HUDEP-2 (cell line): ENCODE data around the gene EZR.

Source experiments
- DNase-seq, 76 experiments: peaks; one replicate each; lab custom pipeline; 2025; ENCODE audit not compliant: unreplicated experiment in 76 of 76; lab: John Stamatoyannopoulos, UW

EZR gene

GRCh38 chr6:158744986-158745430 is 74.2 kb downstream of the EZR start:
- no peak for DNase-seq

DNA sequence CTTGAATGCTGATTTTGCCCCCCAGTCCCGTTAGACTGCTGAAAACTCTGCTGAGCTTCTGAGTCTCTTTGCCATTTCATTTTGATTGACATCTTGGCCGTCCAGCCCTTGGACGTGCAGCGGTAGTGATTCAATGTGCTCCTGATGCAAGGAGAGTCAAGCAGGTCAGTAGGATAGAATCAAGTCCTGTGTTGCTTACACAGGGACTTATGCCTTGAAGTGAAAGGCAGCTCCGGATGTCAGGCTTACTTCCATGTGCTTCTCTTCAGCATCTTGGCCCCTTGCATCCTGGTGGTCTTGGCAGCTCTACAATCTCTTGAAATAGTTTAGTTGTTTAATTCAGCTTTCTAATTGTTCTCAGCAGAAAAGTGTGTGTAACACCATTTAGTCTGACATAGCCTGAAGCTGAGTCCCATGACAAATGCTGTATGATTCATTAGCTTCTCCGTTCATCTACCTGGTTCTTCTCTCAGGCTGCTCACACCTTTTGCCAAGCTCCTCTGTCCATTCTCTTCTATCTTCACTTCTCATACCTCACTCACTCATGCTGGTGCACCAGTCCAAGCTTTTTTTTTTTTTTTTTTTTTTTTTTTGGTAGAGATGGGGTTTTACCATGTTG is 76.0 kb downstream of the EZR start:
- peak in 1 of 76 experiments; percentile 46 for DNase-seq

DNA sequence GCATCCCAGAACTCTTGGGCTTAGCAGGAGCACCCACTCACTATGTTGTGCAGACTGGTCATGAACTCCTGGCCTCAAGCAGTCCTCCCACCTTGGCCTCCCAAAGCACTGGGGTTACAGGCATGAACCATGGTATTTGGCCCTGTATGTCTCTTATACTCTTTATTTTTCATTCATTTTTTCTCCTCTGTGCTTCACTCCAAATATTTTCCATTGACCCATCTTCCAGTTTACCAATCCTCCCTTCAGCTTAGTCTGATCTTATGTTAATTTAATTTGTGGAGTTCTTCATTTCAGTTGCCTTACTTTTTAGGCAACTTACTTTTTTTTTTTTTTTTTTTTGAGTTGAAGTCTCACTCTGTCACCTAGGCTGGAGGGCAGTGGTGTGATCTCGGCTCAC is 79.5 kb downstream of the EZR start:
- DNase-seq: no peak

DNA sequence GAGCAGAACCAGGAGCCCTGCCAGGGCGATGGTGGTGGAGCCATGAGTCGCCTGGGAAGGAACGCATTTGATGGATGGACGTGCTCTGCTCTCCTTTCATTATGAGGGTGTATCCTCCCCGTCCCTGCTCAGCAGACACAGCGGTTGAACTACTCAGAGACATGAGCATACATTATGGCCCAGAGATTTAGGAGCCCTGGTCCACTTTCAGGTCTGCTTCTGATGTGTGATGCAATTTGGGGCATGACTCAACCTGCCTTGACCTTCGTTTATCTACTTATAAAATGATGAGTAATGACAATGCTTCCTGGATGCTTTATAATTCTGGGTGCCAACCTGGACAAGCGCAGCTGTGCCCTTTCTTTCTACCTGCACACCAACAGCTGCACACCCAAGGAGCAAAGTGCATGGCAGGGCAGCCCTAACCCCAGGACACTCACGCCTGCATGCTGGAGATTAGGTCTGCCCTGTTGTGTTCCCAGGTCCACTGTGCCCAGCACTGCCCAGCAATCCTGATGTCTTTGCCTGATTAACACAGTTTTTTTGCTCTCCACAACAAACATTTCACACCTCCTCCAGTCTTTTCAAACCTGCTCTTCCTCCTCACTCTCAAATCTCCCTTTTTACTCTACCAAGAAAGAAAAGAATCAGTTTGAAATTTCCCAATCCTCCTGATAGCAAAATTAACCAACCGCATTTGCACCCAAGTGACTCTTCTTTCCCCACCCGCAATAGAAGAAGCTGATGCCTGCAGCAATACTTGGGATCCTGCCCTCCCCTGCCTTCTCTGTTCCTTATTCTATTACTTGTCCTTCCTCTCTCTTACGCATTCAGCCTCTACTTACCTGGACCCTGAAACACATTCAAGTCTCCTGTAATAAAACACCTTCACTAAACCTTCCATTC is 81.2 kb downstream of the EZR start:
- peak in 8 of 76 experiments; percentile 16 to 52 (median 30) for DNase-seq

GRCh38 chr6:158737082-158737709 is 82.0 kb downstream of the EZR start:
- DNase-seq: no peak

DNA sequence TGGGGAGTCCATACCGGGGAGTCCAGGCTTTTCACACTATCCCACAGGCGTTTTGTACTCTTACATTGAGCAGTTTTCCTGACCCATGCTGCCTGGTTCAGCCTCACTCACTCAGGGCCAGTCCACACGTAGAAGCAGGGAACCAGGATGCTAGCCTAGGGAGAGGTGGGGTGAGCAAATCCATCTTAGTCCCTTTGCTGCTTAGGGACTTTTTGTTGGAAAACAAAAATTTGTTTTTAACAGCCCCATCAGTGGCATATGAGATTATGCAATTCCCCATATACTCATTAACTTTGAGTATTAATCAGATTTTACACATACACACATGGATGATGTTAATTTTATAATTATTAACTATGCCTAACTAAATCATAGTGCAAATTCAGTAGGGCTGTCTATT is 84.2 kb downstream of the EZR start:
- DNase-seq: no peak

DNA sequence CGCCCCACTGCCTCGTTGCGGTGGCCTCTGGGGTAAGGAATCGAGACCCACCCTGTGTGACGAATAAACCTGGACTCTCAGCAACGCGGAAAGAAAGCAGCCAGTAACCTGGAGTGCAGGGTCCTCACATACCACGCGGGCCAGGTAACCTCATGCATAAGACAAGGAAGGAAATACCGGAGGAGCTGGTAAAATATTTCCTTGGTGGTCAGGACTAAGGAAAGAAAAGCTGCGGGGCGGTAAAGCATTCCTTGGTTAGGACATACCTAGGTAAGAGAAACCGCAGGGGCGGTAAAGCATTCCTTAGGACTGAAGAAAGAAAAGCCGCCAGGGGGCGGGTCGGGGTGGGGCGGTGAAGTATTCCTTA is 88.6 kb downstream of the EZR start:
- DNase-seq: no peak

GRCh38 chr6:158729906-158730540 is 89.1 kb downstream of the EZR start:
- DNase-seq: no peak

DNA sequence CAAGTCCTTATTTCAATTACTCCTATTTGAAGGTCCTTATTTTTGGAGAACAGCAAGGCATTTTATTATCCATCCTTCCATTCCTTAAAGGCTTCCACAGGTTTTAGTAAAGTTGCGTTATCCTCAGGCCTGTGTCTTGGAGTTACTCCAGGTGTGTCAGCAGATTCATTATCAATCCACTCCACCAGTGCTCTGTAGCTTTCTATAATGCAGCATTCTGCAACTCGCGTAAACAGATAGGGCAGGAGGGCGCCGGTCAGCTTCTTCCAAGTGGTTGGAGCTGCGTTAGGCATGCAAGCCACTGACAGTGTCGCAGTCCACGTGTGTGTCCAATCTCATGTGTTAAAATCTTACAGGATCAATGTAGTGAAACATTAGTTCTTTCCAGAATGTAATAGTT is 93.5 kb downstream of the EZR start:
- peak in 3 of 76 experiments; percentile 17 to 26 (median 24) for DNase-seq

- DNase-seq: no peak
Observed at GRCh38 chr6:158722176-158722729, 96.9 kb downstream of the EZR start.

DNA sequence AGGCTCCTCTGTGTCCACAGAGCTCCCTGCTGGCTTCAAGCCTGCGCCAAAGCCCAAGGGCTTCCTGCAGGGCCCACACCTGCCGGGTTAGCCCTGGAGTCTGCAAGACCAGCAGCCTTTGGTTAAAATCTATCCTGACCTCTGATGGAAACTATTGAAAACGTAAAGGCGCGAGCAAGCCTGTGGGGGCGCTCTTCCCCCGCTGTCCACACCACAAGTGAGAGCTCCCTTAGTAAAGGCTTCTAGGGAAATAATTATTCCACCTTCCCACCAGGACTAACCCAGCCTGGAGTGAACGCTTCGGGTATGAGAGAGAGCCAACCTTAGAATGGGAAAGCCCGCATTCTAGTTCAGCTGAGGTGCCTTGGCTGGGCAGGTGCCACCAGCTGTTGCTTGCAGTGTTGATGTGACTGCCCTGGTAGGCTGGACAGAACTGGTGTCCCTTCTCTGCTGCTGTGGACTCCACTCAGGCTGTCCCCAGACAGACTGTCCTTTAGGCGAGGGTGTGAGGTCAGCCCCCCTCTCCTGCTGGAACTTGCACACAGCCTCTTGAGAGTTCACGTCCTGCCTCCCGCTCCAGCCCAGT is 100.6 kb downstream of the EZR start:
- peak in 25 of 76 experiments; percentile 14 to 65 (median 34) for DNase-seq

GRCh38 chr6:158717341-158718330 is 101.5 kb downstream of the EZR start:
- no peak for DNase-seq
